Inflammatory macrophage treated with lipopolysaccharide for 4 hours (primary cell): ENCODE results near the gene AMD1.

Experiments used
- DNase-seq: peaks from one replicate; pipeline ENCODE4 v3.0.0-alpha.2; 2020

AMD1 gene

GRCh38 chr6:110939429-110940200 lies 65.0 kb downstream of the AMD1 start:
- no peak for DNase-seq

- DNase-seq = peak; percentile 94
Observed at GRCh38 chr6:110944681-110945151, 70.1 kb downstream of the AMD1 start.
